ENCODE results near the gene ABCC11. TPM values are rescaled to one million over a fixed set of nuclear protein-coding genes. Genes with fewer than 3 reads are reported as not detected.

Gene ABCC11
- total and polyA plus RNA-seq, 2 of the 13 experiments (the other 11 are each of a cell fraction or from before 2014, with no cell fraction given): 1.0 to 1.4 TPM

GRCh38 chr16:48203974-48204824, 43.1 kb downstream of the ABCC11 start (continued):
- TF ChIP-seq PRDM15 (CRISPR knock-in tag; IDR thresholded peaks at IDR 0.05): no peak
- TF ChIP-seq CHD4 (IDR thresholded peaks at IDR 0.05; ENCODE audit: borderline replicate concordance, low read length): no peak; the same call in 1 of the 2 replicates
- TF ChIP-seq ZNF317 (CRISPR knock-in tag; IDR thresholded peaks at IDR 0.05): peak; percentile 67; the same call in 1 of the 2 replicates
- TF ChIP-seq ZFP90 (CRISPR knock-in tag; IDR thresholded peaks at IDR 0.05; ENCODE audit: borderline replicate concordance): no peak; the same call in 1 of the 2 replicates
- no peak for TF ChIP-seq CBX1 (IDR thresholded peaks at IDR 0.05; ENCODE audit: low read depth)
- TF ChIP-seq TRAFD1 (CRISPR knock-in tag; IDR thresholded peaks at IDR 0.05; ENCODE audit: borderline replicate concordance): 0 out of 2 replicates have a peak, but pooled peaks have one; percentile 89
- TF ChIP-seq SIN3A (IDR thresholded peaks at IDR 0.05; ENCODE audit: borderline replicate concordance, low read depth, low read length): peak; percentile 77
- peak; percentile 96 to 99 for TF ChIP-seq EP300 (IDR thresholded peaks at IDR 0.05; ENCODE audit: low read depth in 2 of 2, low read length in 2 of 2)
- TF ChIP-seq EP300 (CRISPR knock-in tag; IDR thresholded peaks at IDR 0.05; ENCODE audit: borderline replicate concordance): peak; percentile 95
- TF ChIP-seq GATAD2A (CRISPR knock-in tag; IDR thresholded peaks at IDR 0.05): peak; percentile 99
- 0 out of 2 replicates have a peak, but pooled peaks have one; percentile 58 for TF ChIP-seq SMARCE1 (IDR thresholded peaks at IDR 0.05; ENCODE audit: borderline replicate concordance)
- TF ChIP-seq GLMP (CRISPR knock-in tag; IDR thresholded peaks at IDR 0.05; ENCODE audit: borderline replicate concordance): no peak
- no peak for TF ChIP-seq NR3C1 (CRISPR knock-in tag; IDR thresholded peaks at IDR 0.05)
- TF ChIP-seq ZNF331 (CRISPR knock-in tag; IDR thresholded peaks at IDR 0.05): peak; percentile 98; the same call in 1 of the 2 replicates
- peak; percentile 98 for TF ChIP-seq ZNF124 (CRISPR knock-in tag; IDR thresholded peaks at IDR 0.05)
- no peak for TF ChIP-seq NFE2L2 (IDR thresholded peaks at IDR 0.05; ENCODE audit: low read length)
- TF ChIP-seq ZNF180 (CRISPR knock-in tag; IDR thresholded peaks at IDR 0.05; ENCODE audit: borderline replicate concordance, low read depth): no peak
- TF ChIP-seq CREBL2 (CRISPR knock-in tag; IDR thresholded peaks at IDR 0.05; ENCODE audit: borderline replicate concordance): no peak
- peak; percentile 90 for TF ChIP-seq SIX1 (CRISPR knock-in tag; IDR thresholded peaks at IDR 0.05; ENCODE audit: borderline replicate concordance)
- TF ChIP-seq ZNF580 (CRISPR knock-in tag; IDR thresholded peaks at IDR 0.05; ENCODE audit: borderline replicate concordance, low read depth): peak; percentile 95; the same call in 1 of the 2 replicates
- TF ChIP-seq ZNF563 (CRISPR knock-in tag; IDR thresholded peaks at IDR 0.05): no peak
- peak; percentile 86 for TF ChIP-seq MLX (CRISPR knock-in tag; IDR thresholded peaks at IDR 0.05)

Data from HepG2 (cell line).